Measurements from ENCODE around the gene RANBP1. TPM values are rescaled to one million over a fixed set of nuclear protein-coding genes. Genes with fewer than 3 reads are reported as not detected.

The RANBP1 gene
- total RNA-seq, 1 donor from 2014 or later: 133 TPM

GRCh38 chr22:20145206-20145831 lies 29.4 kb downstream of the RANBP1 start:
- no peak for TF ChIP-seq CTCF (IDR thresholded peaks at IDR 0.05)
- Mint-ChIP-seq H3K4me3 (no peak overlapping the region), H3K27me3 (no peaks in the 10 kb centered on the region), H3K9me3 (no peaks in the 10 kb centered on the region), H3K36me3 (ENCODE audit: low read depth) (peaks cover 7% of the 10 kb centered on the region), H3K27ac (no peak overlapping the region), H3K4me1 (peaks cover 4% of the 10 kb centered on the region)
- intact Hi-C loops (cut with micrococcal nuclease): no loop called here
- POLR2A ChIA-PET: no interaction called here
- DNase-seq (no peak), ATAC-seq (ENCODE audit: low read depth) (no peak)
- CTCF ChIA-PET: no interaction called here

- H3K9me3 Mint-ChIP-seq: no peaks in the 10 kb centered on the region
- ChIA-PET CTCF (no interaction called here), POLR2A (no interaction called here)
- ATAC-seq (ENCODE audit: low read depth) (no peak), DNase-seq (no peak)
- H3K27ac Mint-ChIP-seq: no peak overlapping the region
- H3K4me1 Mint-ChIP-seq: peaks cover 4% of the 10 kb centered on the region
- H3K27me3 Mint-ChIP-seq: no peaks in the 10 kb centered on the region
- peaks cover 7% of the 10 kb centered on the region for H3K36me3 Mint-ChIP-seq (ENCODE audit: low read depth)
- TF ChIP-seq CTCF (IDR thresholded peaks at IDR 0.05): no peak
- no peak overlapping the region for H3K4me3 Mint-ChIP-seq
- intact Hi-C loops (cut with micrococcal nuclease): no loop called here
Measured at GRCh38 chr22:20145832-20146223, 29.9 kb downstream of the RANBP1 start.

- ChIA-PET POLR2A (no interaction called here), CTCF (no interaction called here)
- H3K27ac Mint-ChIP-seq: no peak overlapping the region
- no peaks in the 10 kb centered on the region for H3K27me3 Mint-ChIP-seq
- intact Hi-C loops (cut with micrococcal nuclease): no loop called here
- ATAC-seq (ENCODE audit: low read depth): no peak
- DNase-seq: no peak
- H3K4me3 Mint-ChIP-seq: no peak overlapping the region
- peaks cover 4% of the 10 kb centered on the region for H3K4me1 Mint-ChIP-seq
- peaks cover 7% of the 10 kb centered on the region for H3K36me3 Mint-ChIP-seq (ENCODE audit: low read depth)
- H3K9me3 Mint-ChIP-seq: no peaks in the 10 kb centered on the region
- no peak for TF ChIP-seq CTCF (IDR thresholded peaks at IDR 0.05)
Measured at GRCh38 chr22:20146777-20147176, 30.9 kb downstream of the RANBP1 start.

- POLR2A ChIA-PET: no interaction called here
- H3K4me3 Mint-ChIP-seq: no peak overlapping the region
- H3K9me3 Mint-ChIP-seq: no peaks in the 10 kb centered on the region
- intact Hi-C loops (cut with micrococcal nuclease): no loop called here
- no peak for DNase-seq
- CTCF ChIA-PET: no interaction called here
- no peak for ATAC-seq (ENCODE audit: low read depth)
- no peaks in the 10 kb centered on the region for H3K27me3 Mint-ChIP-seq
- peaks cover 7% of the 10 kb centered on the region for H3K36me3 Mint-ChIP-seq (ENCODE audit: low read depth)
- H3K4me1 Mint-ChIP-seq: peaks cover 4% of the 10 kb centered on the region
- no peak for TF ChIP-seq CTCF (IDR thresholded peaks at IDR 0.05)
- H3K27ac Mint-ChIP-seq: no peak overlapping the region
Measured at GRCh38 chr22:20147237-20147988, 31.5 kb downstream of the RANBP1 start.

DNA sequence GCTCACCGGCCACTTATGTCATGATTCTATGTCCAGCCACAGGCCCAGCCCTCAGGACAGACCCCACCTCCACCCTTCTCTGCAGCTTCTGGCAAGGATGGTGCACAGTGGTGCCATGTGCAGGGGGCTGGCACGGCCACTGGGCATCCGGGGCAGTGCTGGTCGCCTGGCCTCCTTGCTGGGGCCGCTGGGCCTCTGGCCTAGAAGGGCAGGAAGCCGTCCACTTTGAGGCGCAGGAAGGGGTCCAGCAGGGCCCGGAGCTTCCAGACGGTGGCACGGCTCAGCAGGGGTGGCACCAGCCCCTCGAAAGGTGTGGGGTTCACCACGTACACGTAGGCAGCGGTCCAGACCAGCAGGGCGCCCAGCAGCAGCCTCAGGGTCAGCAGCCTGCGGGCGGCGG lies 32.5 kb downstream of the RANBP1 start:
- Mint-ChIP-seq H3K4me3 (no peak overlapping the region), H3K9me3 (no peaks in the 10 kb centered on the region), H3K36me3 (ENCODE audit: low read depth) (peaks cover 7% of the 10 kb centered on the region), H3K27me3 (no peaks in the 10 kb centered on the region), H3K4me1 (peaks cover 4% of the 10 kb centered on the region), H3K27ac (no peak overlapping the region)
- no peak for ATAC-seq (ENCODE audit: low read depth)
- intact Hi-C loops (cut with micrococcal nuclease): no loop called here
- ChIA-PET CTCF (no interaction called here), POLR2A (no interaction called here)
- DNase-seq: no peak
- no peak for TF ChIP-seq CTCF (IDR thresholded peaks at IDR 0.05)
